GM20000 (cell line): Measurements from ENCODE around the gene RTF2.
"Not testable (repeated sequence)": the region's sequence is repeated elsewhere in the genome, so short reads cannot be mapped to it uniquely, and the experiment has no call there.

Experiments used
- DNase-seq: peaks from one replicate; pipeline ENCODE4 v3.0.0; 2012; ENCODE audit warnings: low spot score
- CTCF ChIP-seq: IDR thresholded peaks from 2 replicates; pipeline ENCODE4 v1.5.1; 2012; ENCODE audit warnings: mild to moderate bottlenecking, control low read depth; ENCODE audit errors: extremely low read depth, missing control alignments

RTF2 gene

GRCh38 chr20:56520180-56520579 is 51.8 kb downstream of the RTF2 start:
- no peak for TF ChIP-seq CTCF
- DNase-seq, result no peak

GRCh38 chr20:56520746-56521354 is 52.4 kb downstream of the RTF2 start:
- not testable (repeated sequence) for DNase-seq

GRCh38 chr20:56522311-56522710 is 53.9 kb downstream of the RTF2 start:
- DNase-seq, result no peak
- TF ChIP-seq CTCF, result no peak

- DNase-seq, result not testable (repeated sequence)
These were observed 56.0 kb downstream of the RTF2 start, which contains the start of gene FAM209A for GRCh38 chr20:56524444-56524843. FAM209A (plus strand) TSS chr20:56524744; CDS start chr20:56524809, 65 bp downstream.

- no peak for TF ChIP-seq CTCF
These were observed 59.1 kb downstream of the RTF2 start for GRCh38 chr20:56527521-56527920.

GRCh38 chr20:56532946-56533345 is 64.5 kb downstream of the RTF2 start, which contains the start of gene FAM209B:
FAM209B (plus strand) TSS chr20:56533246; CDS start chr20:56533342, 96 bp downstream.
- DNase-seq, result not testable (repeated sequence)

More at GRCh38 chr20:56527521-56527920, 59.1 kb downstream of the RTF2 start:
- DNase-seq, result no peak

GRCh38 chr20:56537997-56538396 is 69.6 kb downstream of the RTF2 start:
- DNase-seq, result no peak
- TF ChIP-seq CTCF, result no peak

- no peak for TF ChIP-seq CTCF
- DNase-seq, result no peak
These were observed 72.0 kb downstream of the RTF2 start for GRCh38 chr20:56540415-56540814.

GRCh38 chr20:56542489-56543030 is 74.1 kb downstream of the RTF2 start:
- no peak for DNase-seq
- no peak for TF ChIP-seq CTCF
